ENCODE measurements around the gene RIN3. TPM values are rescaled to one million over a fixed set of nuclear protein-coding genes. Genes with fewer than 3 reads are reported as not detected.

The RIN3 gene
- total RNA-seq, 2 donors from 2014 or later: 8.8 to 41.6 TPM

DNA sequence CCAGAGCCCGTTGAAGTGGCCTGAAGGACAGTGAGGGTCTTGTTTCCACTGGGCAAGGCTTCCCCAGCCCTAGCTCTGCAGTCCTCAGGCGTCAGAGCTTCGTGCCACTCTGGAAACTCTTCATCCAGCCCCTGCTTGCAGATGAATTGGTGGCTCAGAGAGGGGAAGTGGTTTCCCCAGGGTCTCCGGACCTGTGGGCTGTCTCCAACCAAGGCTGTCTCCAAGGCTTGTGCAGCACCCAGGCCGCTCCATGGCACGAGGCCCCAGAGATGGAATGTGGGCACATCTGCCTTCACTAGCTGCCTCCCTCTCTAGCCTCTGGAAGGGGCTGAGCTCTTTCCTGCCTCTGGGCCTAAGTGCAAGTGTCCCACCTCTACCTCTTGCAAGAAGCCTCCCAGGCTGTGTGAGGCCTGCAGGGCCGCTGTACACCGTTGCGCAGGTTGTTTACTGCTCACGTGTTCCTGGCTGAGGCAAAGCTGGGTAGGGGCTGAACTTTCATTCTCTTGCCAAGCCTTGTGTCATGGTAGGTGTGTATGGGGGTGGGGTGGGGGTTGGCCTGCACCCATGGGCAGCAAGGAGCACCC lies 11.1 kb downstream of the RIN3 start:
- intact Hi-C loops (cut with DNase I): no loop called here
- H3K27me3 ChIP-seq (replicated peaks; ENCODE audit: insufficient read depth): no peaks in the 10 kb centered on the region
- TF ChIP-seq POLR2A (IDR thresholded peaks at IDR 0.05): no peak
- no peak for TF ChIP-seq POLR2AphosphoS5 (IDR thresholded peaks at IDR 0.05)
- TF ChIP-seq, protein P1, sequence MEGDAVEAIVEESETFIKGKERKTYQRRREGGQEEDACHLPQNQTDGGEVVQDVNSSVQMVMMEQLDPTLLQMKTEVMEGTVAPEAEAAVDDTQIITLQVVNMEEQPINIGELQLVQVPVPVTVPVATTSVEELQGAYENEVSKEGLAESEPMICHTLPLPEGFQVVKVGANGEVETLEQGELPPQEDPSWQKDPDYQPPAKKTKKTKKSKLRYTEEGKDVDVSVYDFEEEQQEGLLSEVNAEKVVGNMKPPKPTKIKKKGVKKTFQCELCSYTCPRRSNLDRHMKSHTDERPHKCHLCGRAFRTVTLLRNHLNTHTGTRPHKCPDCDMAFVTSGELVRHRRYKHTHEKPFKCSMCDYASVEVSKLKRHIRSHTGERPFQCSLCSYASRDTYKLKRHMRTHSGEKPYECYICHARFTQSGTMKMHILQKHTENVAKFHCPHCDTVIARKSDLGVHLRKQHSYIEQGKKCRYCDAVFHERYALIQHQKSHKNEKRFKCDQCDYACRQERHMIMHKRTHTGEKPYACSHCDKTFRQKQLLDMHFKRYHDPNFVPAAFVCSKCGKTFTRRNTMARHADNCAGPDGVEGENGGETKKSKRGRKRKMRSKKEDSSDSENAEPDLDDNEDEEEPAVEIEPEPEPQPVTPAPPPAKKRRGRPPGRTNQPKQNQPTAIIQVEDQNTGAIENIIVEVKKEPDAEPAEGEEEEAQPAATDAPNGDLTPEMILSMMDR (IDR thresholded peaks at IDR 0.05): no peak
- H3K36me3 ChIP-seq: no peaks in the 10 kb centered on the region
- DNase-seq (ENCODE audit: low spot score): no peak
- no peak overlapping the region for H3K27ac ChIP-seq
- WGBS: 81% methylated on average over 10 of the region's 10 CpGs
- H3K9me3 ChIP-seq: no peaks in the 10 kb centered on the region
- no peaks in the 10 kb centered on the region for H3K4me1 ChIP-seq (replicated peaks)
- no peak overlapping the region for H3K4me3 ChIP-seq

GRCh38 chr14:92525322-92526095 lies 11.9 kb downstream of the RIN3 start:
- TF ChIP-seq POLR2AphosphoS5 (IDR thresholded peaks at IDR 0.05) (no peak), POLR2A (IDR thresholded peaks at IDR 0.05) (no peak)
- TF ChIP-seq, protein P1 (IDR thresholded peaks at IDR 0.05): no peak
- H3K27me3 ChIP-seq (replicated peaks; ENCODE audit: insufficient read depth): no peaks in the 10 kb centered on the region
- no peaks in the 10 kb centered on the region for H3K36me3 ChIP-seq
- H3K4me1 ChIP-seq (replicated peaks): no peaks in the 10 kb centered on the region
- H3K4me3 ChIP-seq: no peak overlapping the region
- intact Hi-C loops (cut with DNase I): no loop called here
- no peak for DNase-seq (ENCODE audit: low spot score)
- H3K27ac ChIP-seq: no peak overlapping the region
- no peaks in the 10 kb centered on the region for H3K9me3 ChIP-seq
- 79% methylated on average over 10 of the region's 12 CpGs for WGBS

DNA sequence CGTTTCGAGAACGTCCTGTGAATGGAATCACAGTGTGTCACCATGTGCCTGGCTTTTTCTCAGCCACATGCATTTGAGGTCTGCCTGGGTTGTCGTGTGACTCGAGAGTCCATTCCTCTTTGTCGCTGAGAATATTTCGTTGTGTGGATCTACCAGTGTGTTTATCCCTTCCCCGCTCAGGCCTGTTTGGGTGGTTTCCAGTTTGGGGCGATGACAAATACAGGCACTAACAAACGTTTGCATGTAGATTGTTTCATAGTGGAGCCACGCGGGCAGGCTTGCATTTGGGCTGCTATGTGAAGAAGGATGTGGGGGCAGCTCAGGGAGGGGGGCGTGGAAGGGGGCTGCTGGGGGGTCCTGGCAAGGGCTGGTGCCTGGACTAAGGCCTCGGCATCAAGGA lies 14.1 kb downstream of the RIN3 start:
- DNase-seq (ENCODE audit: low spot score): no peak
- Histone ChIP-seq H3K27ac (no peak overlapping the region), H3K4me1 (replicated peaks) (no peaks in the 10 kb centered on the region), H3K9me3 (no peaks in the 10 kb centered on the region), H3K36me3 (no peaks in the 10 kb centered on the region), H3K4me3 (no peak overlapping the region), H3K27me3 (replicated peaks; ENCODE audit: insufficient read depth) (no peaks in the 10 kb centered on the region)
- intact Hi-C loops (cut with DNase I): no loop called here
- TF ChIP-seq POLR2A (IDR thresholded peaks at IDR 0.05) (no peak), POLR2AphosphoS5 (IDR thresholded peaks at IDR 0.05) (no peak)
- TF ChIP-seq, protein P1 (IDR thresholded peaks at IDR 0.05): no peak
- WGBS: 76% methylated on average over 14 of the region's 14 CpGs

- no peaks in the 10 kb centered on the region for H3K9me3 ChIP-seq
- H3K27me3 ChIP-seq (replicated peaks; ENCODE audit: insufficient read depth): no peaks in the 10 kb centered on the region
- no peak overlapping the region for H3K27ac ChIP-seq
- intact Hi-C loops (cut with DNase I): no loop called here
- no peak for DNase-seq (ENCODE audit: low spot score)
- no peak overlapping the region for H3K4me3 ChIP-seq
- H3K36me3 ChIP-seq: no peaks in the 10 kb centered on the region
- H3K4me1 ChIP-seq (replicated peaks): no peaks in the 10 kb centered on the region
- TF ChIP-seq, protein P1 (IDR thresholded peaks at IDR 0.05): no peak
- TF ChIP-seq POLR2AphosphoS5 (IDR thresholded peaks at IDR 0.05): no peak
- no peak for TF ChIP-seq POLR2A (IDR thresholded peaks at IDR 0.05)
- 93% methylated on average over 14 of the region's 14 CpGs for WGBS
Measured at GRCh38 chr14:92528486-92529100, 15.0 kb downstream of the RIN3 start.

All from prostate gland (tissue), 2 donors.